Measurements from ENCODE around the gene ZNF629.

DNA sequence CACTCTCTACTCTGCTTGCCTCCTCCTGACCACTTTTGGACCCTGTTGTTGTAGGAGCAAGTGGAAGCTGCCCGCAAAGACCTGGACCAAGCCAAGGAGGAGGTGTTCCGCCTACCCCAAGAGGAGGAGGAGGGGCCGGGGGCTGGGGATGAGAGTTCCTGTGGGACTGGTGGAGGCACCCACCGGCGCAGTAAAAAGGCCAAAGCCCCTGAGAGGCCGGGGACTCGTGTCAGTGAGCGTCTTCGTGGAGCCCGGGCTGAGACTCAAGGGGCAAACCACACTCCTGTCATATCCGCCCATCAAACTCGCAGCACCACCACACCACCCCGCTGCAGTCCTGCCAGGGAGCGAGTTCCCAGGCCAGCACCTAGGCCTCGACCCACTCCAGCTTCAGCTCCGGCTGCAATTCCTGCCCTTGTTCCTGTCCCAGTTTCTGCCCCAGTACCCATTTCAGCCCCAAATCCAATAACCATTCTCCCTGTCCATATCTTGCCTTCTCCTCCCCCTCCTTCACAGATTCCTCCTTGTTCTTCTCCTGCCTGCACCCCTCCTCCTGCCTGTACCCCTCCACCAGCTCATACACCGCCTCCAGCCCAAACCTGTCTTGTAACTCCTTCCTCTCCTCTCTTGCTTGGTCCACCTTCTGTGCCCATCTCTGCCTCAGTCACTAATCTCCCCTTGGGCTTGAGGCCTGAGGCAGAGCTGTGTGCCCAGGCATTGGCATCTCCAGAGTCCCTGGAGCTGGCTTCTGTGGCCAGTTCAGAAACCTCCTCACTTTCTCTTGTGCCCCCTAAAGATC lies 49.8 kb downstream of the ZNF629 start:
- TF ChIP-seq, protein P1, sequence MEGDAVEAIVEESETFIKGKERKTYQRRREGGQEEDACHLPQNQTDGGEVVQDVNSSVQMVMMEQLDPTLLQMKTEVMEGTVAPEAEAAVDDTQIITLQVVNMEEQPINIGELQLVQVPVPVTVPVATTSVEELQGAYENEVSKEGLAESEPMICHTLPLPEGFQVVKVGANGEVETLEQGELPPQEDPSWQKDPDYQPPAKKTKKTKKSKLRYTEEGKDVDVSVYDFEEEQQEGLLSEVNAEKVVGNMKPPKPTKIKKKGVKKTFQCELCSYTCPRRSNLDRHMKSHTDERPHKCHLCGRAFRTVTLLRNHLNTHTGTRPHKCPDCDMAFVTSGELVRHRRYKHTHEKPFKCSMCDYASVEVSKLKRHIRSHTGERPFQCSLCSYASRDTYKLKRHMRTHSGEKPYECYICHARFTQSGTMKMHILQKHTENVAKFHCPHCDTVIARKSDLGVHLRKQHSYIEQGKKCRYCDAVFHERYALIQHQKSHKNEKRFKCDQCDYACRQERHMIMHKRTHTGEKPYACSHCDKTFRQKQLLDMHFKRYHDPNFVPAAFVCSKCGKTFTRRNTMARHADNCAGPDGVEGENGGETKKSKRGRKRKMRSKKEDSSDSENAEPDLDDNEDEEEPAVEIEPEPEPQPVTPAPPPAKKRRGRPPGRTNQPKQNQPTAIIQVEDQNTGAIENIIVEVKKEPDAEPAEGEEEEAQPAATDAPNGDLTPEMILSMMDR (conservative IDR thresholded peaks at IDR 0.05; ENCODE audit: low read depth in 2 of 2): no peak
- TF ChIP-seq EZH2phosphoT487 (IDR thresholded peaks at IDR 0.05; ENCODE audit: unreplicated experiment): no peak
- no peak for TF ChIP-seq EZH2 (IDR thresholded peaks at IDR 0.05; ENCODE audit: low read depth, unreplicated experiment)
- TF ChIP-seq POLR2AphosphoS5 (IDR thresholded peaks at IDR 0.05; ENCODE audit: low read depth): no peak
- TF ChIP-seq, protein P2, sequence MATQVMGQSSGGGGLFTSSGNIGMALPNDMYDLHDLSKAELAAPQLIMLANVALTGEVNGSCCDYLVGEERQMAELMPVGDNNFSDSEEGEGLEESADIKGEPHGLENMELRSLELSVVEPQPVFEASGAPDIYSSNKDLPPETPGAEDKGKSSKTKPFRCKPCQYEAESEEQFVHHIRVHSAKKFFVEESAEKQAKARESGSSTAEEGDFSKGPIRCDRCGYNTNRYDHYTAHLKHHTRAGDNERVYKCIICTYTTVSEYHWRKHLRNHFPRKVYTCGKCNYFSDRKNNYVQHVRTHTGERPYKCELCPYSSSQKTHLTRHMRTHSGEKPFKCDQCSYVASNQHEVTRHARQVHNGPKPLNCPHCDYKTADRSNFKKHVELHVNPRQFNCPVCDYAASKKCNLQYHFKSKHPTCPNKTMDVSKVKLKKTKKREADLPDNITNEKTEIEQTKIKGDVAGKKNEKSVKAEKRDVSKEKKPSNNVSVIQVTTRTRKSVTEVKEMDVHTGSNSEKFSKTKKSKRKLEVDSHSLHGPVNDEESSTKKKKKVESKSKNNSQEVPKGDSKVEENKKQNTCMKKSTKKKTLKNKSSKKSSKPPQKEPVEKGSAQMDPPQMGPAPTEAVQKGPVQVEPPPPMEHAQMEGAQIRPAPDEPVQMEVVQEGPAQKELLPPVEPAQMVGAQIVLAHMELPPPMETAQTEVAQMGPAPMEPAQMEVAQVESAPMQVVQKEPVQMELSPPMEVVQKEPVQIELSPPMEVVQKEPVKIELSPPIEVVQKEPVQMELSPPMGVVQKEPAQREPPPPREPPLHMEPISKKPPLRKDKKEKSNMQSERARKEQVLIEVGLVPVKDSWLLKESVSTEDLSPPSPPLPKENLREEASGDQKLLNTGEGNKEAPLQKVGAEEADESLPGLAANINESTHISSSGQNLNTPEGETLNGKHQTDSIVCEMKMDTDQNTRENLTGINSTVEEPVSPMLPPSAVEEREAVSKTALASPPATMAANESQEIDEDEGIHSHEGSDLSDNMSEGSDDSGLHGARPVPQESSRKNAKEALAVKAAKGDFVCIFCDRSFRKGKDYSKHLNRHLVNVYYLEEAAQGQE (IDR thresholded peaks at IDR 0.05; ENCODE audit: unreplicated experiment): no peak
- no peak for TF ChIP-seq ZNF114 (CRISPR knock-in tag; IDR thresholded peaks at IDR 0.05)
- TF ChIP-seq NANOG (IDR thresholded peaks at IDR 0.05; ENCODE audit: borderline replicate concordance): no peak
- no peak for TF ChIP-seq CREB1 (CRISPR knock-in tag; IDR thresholded peaks at IDR 0.05; ENCODE audit: low read depth)
- TF ChIP-seq, protein P3, sequence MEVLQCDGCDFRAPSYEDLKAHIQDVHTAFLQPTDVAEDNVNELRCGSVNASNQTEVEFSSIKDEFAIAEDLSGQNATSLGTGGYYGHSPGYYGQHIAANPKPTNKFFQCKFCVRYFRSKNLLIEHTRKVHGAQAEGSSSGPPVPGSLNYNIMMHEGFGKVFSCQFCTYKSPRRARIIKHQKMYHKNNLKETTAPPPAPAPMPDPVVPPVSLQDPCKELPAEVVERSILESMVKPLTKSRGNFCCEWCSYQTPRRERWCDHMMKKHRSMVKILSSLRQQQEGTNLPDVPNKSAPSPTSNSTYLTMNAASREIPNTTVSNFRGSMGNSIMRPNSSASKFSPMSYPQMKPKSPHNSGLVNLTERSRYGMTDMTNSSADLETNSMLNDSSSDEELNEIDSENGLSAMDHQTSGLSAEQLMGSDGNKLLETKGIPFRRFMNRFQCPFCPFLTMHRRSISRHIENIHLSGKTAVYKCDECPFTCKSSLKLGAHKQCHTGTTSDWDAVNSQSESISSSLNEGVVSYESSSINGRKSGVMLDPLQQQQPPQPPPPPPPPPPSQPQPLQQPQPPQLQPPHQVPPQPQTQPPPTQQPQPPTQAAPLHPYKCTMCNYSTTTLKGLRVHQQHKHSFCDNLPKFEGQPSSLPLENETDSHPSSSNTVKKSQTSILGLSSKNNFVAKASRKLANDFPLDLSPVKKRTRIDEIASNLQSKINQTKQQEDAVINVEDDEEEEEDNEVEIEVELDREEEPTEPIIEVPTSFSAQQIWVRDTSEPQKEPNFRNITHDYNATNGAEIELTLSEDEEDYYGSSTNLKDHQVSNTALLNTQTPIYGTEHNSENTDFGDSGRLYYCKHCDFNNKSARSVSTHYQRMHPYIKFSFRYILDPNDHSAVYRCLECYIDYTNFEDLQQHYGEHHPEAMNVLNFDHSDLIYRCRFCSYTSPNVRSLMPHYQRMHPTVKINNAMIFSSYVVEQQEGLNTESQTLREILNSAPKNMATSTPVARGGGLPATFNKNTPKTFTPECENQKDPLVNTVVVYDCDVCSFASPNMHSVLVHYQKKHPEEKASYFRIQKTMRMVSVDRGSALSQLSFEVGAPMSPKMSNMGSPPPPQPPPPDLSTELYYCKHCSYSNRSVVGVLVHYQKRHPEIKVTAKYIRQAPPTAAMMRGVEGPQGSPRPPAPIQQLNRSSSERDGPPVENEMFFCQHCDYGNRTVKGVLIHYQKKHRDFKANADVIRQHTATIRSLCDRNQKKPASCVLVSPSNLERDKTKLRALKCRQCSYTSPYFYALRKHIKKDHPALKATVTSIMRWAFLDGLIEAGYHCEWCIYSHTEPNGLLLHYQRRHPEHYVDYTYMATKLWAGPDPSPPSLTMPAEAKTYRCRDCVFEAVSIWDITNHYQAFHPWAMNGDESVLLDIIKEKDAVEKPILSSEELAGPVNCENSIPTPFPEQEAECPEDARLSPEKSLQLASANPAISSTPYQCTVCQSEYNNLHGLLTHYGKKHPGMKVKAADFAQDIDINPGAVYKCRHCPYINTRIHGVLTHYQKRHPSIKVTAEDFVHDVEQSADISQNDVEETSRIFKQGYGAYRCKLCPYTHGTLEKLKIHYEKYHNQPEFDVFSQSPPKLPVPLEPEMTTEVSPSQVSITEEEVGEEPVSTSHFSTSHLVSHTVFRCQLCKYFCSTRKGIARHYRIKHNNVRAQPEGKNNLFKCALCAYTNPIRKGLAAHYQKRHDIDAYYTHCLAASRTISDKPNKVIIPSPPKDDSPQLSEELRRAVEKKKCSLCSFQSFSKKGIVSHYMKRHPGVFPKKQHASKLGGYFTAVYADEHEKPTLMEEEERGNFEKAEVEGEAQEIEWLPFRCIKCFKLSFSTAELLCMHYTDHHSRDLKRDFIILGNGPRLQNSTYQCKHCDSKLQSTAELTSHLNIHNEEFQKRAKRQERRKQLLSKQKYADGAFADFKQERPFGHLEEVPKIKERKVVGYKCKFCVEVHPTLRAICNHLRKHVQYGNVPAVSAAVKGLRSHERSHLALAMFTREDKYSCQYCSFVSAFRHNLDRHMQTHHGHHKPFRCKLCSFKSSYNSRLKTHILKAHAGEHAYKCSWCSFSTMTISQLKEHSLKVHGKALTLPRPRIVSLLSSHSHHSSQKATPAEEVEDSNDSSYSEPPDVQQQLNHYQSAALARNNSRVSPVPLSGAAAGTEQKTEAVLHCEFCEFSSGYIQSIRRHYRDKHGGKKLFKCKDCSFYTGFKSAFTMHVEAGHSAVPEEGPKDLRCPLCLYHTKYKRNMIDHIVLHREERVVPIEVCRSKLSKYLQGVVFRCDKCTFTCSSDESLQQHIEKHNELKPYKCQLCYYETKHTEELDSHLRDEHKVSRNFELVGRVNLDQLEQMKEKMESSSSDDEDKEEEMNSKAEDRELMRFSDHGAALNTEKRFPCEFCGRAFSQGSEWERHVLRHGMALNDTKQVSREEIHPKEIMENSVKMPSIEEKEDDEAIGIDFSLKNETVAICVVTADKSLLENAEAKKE (CRISPR knock-in tag; IDR thresholded peaks at IDR 0.05): no peak
- no peak for TF ChIP-seq JUNB (IDR thresholded peaks at IDR 0.05; ENCODE audit: unreplicated experiment)
- no peak for TF ChIP-seq ZNF331 (CRISPR knock-in tag; IDR thresholded peaks at IDR 0.05; ENCODE audit: low read depth)
